Measurements from ENCODE around the gene ASIC2.

ASIC2 gene

DNA sequence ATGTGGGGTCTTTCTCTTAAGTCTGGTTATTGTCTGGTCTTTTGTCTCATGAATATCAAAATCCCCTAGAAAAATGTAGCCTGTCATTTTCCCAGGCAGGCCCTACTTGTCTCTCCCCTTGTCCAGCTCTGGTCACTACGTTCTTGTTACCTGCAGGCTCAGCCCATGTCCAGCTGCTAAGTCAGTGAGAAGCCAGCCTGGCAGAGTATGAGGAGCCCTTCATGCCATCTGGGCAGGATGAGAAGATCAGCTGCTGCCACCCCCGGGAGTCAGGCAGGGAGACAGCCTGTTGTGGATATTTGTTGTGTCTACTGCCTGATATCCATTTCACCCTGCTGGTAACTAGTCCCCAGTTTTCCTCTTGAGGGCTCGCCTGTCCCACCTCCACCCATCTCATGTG lies 88.9 kb downstream of the ASIC2 start:
- no peak for DNase-seq (ENCODE audit: low spot score)

GRCh38 chr17:33202796-33203495 lies 90.1 kb downstream of the ASIC2 start:
- DNase-seq (ENCODE audit: low spot score) = no peak

GRCh38 chr17:33202021-33202420 lies 91.1 kb downstream of the ASIC2 start:
- DNase-seq (ENCODE audit: low spot score) = no peak

DNA sequence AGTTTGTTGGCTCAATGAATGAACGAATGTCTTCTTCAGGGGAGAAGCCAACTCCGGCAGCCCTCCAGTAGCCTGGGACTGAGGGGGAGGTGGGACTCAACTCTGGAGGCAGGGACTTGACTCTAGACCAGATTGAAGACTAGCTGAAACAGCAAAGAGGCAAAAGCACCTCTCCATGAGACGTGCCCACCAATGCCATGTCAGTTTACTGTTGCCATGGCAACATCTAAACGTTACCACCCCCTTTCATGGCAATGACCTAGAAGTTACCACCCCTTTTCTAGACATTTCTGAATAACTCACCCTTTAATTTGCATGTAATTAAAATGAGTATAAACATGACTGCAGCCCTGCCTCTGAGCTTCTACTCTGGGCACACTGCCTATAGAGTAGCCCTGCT lies 91.8 kb downstream of the ASIC2 start:
- no peak for DNase-seq (ENCODE audit: low spot score)

- DNase-seq (ENCODE audit: low spot score) = no peak
These were observed 92.5 kb downstream of the ASIC2 start for GRCh38 chr17:33200587-33200986.

GRCh38 chr17:33199571-33200510 lies 93.3 kb downstream of the ASIC2 start:
- DNase-seq (ENCODE audit: low spot score) = no peak

DNA sequence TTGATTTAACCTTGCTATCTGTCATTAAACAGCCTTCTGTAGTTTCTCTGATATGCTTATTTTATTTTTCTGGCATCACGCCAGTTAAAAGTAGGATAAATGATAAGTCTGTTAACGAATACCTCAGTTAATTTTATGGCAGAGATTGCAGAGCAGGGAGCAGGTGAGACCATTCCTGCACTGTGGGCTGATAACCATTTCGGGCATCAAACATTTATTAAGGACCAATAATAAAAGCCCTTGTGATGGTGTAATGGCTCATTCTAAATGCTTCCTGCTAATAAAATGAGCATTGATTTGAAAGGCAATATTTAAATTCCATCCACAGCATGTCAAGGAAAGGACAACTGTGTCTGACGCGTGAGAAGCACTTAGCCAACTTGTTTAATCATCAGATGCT lies 94.1 kb downstream of the ASIC2 start:
- no peak for DNase-seq (ENCODE audit: low spot score)

- no peak for DNase-seq (ENCODE audit: low spot score)
These were observed 95.8 kb downstream of the ASIC2 start for GRCh38 chr17:33197342-33197741.

DNA sequence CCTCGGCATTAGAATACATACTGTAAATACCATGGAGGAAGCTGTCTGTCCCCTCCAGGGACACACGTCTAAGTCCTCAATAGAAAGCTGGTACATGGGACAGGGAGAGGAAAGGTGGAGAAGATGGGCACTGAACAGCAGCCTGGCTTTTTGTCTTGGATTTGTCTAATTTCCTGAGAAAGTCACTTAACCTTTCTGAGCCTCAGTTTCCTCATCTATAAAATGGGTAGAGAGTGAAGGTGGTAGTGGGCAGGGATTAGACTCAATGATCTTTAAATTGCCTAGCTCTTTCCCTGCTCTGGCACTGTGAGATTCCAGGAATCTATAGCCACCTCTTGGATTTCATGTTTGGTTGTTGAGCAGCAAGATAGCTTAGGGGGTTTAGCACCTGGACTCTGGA lies 96.2 kb downstream of the ASIC2 start:
- DNase-seq (ENCODE audit: low spot score) = no peak

GRCh38 chr17:33192951-33193911 lies 99.9 kb downstream of the ASIC2 start:
- no peak for DNase-seq (ENCODE audit: low spot score)

- DNase-seq (ENCODE audit: low spot score) = no peak
These were observed 109.5 kb downstream of the ASIC2 start for GRCh38 chr17:33183487-33184026.

DNA sequence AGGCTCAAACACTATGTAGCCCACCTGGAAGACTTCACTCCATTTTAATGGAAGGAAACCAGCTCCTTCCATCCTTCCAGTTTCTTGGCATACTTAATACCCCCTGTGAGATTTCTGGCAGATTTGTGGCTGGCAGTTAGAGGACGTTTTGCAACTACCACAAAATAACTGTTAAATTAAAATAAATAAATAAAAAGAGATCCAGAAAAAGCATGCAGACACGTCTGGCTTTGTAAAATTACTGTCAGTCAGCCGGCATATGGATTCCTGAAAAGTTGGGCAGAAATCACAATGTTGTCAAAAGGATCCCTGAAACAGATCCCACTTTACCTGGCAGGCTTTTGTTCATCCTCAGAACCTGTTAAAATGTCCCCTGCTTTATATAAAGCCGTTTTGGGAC lies 113.9 kb downstream of the ASIC2 start:
- no peak for DNase-seq (ENCODE audit: low spot score)

GRCh38 chr17:33178681-33179080 lies 114.4 kb downstream of the ASIC2 start:
- DNase-seq (ENCODE audit: low spot score) = no peak

DNA sequence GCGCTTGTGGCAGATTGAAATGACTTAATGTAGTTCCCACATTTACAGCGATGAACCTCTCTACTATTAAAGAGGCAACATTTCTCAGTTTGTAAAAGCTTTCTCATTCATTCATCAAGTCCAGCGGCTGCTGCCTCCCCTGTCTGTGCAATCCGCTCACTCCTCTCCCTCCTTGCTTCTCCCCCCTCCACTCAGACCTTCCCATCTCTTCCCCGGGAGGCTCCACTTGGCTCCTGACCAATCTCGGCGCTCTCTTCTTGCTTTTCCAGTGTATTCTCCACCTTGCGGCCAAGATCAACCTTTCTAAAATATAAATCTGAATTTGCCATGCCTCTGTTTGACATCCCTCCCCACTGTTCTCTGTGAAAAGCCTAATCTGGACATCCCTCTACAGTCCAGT lies 117.5 kb downstream of the ASIC2 start:
- DNase-seq (ENCODE audit: low spot score) = no peak

DNA sequence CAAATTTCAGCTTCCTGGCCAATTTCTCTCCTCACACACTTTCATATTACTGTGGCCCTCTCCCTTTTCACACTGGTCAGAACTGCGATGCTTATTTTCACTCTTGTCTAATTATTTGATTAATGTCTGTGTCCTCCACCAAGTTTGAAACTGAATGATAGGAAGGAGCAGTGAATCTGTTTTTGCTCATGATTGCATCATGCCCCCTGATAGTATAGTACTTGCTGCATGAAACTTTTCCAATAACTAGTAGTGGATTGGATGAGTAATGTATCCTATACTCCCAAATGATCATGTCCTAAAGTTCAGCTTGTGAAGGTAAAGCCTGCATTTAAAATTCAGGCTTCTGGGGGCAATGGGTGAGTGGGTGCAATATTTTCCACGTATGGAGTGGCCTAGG lies 121.2 kb downstream of the ASIC2 start:
- no peak for DNase-seq (ENCODE audit: low spot score)

DNA sequence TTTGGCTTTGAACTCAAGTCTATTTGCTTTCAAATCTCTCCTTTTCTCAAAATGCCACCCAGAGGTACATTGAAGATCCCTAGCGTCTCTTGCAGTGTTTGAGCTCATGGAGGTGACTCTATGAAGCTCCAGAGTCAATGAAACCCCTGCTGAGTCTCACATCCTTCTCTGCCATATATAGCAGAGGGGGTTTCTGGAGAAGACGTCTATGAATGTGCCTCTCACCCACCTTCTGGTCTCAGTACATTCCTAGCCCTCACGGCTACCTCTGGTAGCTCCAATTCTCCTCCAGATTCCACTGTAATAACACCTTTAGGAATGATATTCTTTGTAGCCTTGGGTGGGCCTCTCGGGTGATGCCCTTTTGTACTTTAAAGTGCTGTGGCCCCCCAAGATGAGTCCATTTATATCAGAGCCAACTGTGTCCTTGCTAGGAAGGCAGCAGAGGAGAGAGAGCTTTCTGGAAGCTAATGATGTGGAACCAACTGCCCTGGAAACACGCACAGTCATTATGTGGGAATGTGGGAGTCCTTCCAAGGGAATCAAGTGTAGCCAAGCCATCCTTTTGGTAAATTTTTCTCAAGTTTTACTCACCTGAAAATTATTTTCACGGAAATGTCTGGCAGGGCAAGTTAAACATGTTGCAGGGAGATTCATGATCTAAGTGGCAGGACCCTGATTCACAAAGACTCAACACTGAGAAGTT lies 123.4 kb downstream of the ASIC2 start:
- no peak for DNase-seq (ENCODE audit: low spot score)

- no peak for DNase-seq (ENCODE audit: low spot score)
These were observed 125.4 kb downstream of the ASIC2 start for GRCh38 chr17:33167736-33168135.

- DNase-seq (ENCODE audit: low spot score) = no peak
These were observed 126.6 kb downstream of the ASIC2 start for GRCh38 chr17:33166472-33166871.

DNA sequence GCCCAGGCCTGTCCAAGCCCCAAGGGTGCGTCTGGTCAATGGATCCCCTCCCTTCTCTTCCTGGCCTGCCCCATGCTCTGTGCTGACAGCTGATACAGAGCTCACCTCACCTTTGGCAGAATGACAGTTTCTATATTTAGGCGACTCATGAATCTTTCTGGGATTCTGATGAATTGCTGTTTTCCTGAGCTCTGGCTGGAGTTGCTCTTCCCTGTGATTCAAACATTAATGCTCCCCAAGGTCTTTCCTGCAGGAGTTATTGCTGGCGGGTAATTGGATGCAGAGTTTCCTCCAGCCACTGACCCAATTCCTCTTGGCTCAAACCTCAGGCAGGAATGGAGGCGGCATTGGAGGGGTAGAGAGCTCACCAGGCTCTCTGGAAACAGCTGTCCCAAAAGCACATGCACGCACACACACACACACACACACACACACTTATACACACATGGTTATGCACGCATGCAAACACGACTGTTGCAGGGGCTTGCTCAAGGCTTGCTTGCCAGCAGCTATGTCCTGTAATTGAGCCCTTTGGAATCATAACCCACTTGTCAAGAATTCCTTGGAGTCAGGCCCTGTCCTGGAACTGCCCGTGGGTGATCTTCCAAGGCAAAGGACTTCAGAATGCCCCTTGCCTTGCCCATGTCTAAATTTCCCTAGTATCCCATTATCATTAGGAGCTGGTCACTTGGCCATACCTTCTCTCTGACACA lies 128.8 kb downstream of the ASIC2 start:
- no peak for DNase-seq (ENCODE audit: low spot score)

DNA sequence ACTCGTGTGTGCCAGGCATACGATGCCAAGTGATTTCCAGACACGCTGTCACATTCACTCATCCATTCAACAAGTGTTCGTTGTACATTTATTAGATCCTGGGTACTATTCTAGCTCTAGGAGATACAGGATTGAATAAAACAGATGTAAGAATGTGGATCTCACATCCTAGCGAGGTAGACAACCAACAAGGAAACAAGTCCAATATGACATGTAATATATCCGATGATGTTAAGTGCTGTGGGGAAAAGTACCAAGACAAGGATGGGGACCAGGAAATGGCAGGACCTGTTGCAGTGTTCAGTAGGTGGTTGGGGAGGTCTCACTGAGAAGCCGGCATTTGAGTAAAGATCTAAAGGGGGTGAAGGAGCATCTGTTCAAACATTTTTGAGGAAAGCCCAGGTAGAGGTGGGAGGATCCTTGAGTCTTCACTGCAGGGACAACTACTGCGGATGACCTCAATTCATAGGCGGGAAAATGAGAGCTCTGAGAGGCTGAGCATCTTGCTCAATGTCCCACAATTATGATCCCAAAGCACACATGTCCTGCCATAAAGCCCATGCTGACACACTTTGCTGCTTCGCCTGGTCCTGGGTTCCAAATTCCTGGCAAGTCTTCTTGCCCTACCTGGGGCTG lies 129.4 kb downstream of the ASIC2 start:
- no peak for DNase-seq (ENCODE audit: low spot score)
